Skin epidermis (tissue), 12 donors: ENCODE data around the gene POLE4.

Experiments used
- H3K27ac ChIP-seq, 21 experiments: fragments of 200-600 bp; sonication (generic) in 11 of 21; one replicate each; pipeline ENCODE4 v1.5.0; 2020; ENCODE audit warnings: mild to moderate bottlenecking in 3 of 21, inconsistent platforms in 2 of 21, moderate library complexity in 2 of 21
- H3K4me3 ChIP-seq, 7 experiments: fragments of 200-600 bp; sonication (generic) in 2 of 7; one replicate each; pipeline ENCODE4 v1.5.0; 2020; ENCODE audit warnings: inconsistent platforms in 2 of 7, mild to moderate bottlenecking in 2 of 7, moderate library complexity in 1 of 7

Gene POLE4

DNA sequence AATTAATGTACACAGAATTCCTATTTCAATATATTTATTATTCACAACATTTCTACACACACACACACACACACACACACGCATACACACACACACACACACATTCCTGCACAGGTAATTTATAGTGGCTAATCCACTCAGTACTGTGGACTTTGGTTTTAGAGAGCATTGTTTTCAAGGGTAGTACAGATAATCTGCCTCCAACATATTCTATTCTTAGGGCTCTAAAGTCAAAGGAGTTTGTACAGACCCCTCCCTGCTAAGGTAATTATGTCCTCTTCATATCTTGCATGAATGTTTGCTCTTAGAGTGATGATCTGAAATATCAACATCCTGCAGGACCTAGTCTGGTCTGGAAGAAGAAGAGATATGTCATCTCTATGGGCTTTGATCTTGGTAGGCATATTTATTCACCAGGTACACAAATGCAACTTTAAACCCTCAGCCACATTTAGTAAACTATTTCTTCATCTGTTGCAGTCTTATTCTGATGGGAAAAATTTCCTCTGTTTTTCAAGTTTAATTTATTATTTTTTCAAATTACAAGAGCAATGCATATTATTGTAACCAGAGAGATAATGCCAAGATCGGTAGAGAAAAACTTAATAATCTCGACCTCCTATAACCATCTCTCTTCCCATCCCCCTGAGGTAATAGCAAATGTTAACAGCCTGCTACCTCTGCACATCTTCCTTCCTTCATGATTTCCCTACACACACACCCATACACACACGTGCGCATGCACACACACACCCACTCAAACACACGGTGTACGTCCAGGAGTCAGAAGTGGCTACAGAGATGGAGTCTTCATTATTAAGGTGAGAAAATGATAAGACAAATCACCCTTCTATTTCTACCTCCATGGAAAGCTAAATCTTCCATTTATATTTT, 18.3 kb upstream of the POLE4 start:
- H3K27ac ChIP-seq = no peak overlapping the region
- no peak overlapping the region for H3K4me3 ChIP-seq

DNA sequence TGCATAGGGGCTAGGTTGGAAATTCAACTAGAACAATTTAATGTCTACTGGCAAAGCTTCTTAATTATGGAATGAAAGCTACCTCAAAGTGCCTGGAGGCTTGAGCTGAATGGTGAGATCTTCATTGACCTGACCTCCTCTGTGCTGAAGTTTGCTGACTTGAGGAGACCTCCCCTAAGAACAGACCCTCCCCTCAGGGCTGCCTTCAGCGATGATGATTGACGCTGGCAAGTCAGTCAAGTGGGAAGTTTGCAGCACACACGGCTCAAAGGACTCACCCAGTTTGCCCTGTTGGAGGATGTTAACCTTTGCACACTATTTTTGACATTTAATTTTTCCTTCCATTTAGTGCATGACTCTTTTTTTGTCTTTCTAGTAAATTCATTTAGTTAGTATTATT, 17.2 kb upstream of the POLE4 start:
- H3K4me3 ChIP-seq = no peak overlapping the region
- H3K27ac ChIP-seq = no peak overlapping the region

DNA sequence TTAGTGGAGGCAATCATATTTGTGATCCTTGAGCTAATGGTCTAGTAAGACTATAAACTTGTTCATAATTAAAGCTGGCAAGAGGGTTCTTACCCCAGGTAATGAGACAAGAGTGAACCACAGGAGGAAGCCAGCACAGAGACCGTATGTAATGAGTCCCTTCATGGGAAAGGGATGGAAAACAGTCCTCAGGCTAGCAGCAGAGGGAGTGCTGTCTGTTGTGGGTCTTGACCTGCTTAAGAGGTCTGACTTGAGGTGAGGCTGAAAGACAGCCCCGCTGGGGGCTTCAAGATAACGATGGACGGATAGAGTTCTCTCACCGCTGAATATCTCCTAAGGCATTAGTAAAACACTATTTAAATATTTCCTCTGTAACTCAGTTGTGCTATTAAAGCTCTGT, 16.2 kb upstream of the POLE4 start:
- H3K4me3 ChIP-seq = no peak overlapping the region

DNA sequence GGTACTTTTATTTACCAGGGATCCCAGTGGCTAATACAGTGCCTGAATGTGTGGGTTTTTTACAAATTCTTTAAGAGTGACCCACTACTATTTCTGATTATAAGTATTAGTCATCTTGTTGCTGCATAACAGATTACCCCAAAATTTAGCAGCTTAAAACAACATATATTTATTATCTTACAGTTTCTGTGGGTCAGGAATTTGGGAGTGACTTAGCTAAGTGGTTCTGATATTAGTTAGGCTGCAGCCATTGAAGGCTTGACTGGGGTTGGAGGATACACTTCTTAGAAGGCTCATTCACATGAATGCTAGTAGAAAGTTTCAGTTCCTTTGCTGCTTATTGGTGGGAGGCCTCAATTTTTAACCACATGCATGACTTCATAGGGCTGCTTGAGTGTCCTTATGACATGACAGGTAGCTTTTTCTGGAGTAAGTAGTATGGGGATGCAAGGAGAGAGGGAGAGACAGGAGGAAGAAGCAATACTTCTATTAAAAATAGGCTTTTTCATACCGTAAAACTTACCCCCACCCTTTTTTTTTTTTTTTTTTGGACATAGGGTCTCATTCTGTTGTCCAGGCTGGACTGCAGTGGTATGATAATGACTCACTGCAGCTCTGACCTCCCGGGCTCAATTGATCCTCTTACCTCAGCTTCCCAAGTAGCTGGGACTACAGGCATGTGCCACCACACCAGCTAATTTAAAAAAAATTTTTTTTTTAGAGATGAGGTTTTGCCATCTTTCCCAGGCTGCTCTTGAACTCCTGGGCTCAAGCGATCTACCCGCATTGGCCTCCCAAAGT, 13.3 kb upstream of the POLE4 start:
- H3K4me3 ChIP-seq = no peak overlapping the region
- H3K27ac ChIP-seq = no peak overlapping the region

More for the DNA sequence above, 16.2 kb upstream of the POLE4 start:
- H3K27ac ChIP-seq = no peak overlapping the region

DNA sequence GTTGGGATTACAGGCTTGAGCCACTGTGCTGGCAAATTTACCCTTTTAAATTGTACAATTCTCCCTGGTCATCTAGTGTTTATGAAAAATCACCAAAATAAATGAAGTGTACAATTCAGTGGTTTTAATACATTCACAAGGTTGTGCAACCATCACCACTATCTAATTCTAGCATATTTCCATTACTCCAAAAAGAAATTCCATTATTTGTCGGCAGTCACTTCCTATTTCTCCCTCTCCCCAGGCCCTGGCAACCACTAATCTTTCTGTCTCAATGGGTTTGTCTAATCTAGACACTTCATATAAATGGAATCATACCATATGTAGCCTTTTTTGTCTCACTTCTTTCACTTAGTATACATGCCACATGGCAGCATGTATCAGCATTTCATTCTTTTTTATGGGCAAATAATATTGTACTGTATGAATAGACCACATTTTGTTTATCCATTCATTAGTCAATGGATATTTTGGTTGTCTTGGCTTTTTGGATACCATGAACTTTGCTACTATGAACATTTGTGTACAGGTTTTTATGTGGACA, 12.6 kb upstream of the POLE4 start:
- no peak overlapping the region for H3K4me3 ChIP-seq
- H3K27ac ChIP-seq = no peak overlapping the region

DNA sequence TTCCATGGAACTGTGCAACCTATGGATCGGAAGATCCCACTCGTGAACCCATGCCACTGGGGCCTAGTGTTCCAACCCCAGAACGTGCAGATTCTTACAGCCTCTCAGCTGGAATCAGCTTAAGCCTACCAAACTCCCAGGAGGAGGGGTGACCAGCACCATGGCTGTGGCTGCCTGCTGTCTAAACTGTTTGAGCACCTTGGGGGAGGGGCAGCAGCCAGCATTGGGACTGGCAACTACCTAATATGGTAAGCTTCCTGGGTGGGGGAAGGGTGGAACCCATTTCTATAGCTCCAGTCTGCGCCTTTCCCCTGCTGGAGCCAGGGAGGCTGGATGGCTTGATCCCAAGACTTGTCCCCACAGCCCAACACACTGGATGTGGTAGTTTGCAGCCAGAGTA, 10.7 kb upstream of the POLE4 start:
- H3K4me3 ChIP-seq = no peak overlapping the region
- H3K27ac ChIP-seq = no peak overlapping the region

DNA sequence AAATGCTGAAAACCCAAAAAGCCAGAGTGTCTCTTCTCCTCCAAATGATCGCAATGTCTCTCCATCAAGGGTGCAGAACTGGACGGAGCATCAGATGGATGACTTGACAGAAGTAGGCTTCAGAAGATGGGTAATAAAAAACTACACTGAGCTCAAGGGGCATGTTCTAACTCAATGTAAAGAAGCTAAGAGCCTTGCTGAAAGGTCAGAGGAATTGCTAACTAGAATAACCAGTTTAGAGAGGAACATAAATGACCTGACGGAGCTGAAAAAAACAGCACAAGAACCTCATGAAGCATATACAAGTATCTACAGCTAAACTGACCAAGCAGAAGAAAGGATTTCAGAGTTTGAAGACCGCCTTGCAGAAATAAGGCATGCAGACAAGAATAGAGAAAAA, 9.7 kb upstream of the POLE4 start:
- Histone ChIP-seq H3K4me3 (no peak overlapping the region), H3K27ac (no peak overlapping the region)

DNA sequence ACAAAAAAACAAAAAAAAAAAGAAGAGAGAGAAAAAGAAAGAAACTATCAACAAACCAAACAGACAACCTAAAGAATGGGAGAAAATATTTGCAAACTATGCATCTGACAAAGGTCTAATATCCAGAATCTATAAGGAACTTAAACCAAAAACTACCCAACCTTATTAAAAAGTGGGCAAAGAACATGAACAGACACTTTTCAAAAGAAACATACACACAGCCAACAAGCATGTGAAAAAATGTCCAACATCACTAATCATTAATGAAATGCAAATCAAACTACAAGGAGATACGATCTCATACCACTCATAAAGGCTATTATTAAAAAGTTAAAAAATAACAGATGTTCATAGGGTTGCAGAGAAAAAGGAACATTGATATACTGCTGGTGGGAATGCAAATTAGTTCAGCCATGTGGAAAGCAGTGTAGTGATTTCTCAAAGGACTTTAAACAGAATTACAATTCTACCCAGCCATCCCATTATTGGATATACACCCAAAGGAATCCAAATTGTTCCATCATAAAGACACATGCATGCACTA, 7.2 kb upstream of the POLE4 start:
- no peak overlapping the region for H3K4me3 ChIP-seq
- no peak overlapping the region for H3K27ac ChIP-seq

DNA sequence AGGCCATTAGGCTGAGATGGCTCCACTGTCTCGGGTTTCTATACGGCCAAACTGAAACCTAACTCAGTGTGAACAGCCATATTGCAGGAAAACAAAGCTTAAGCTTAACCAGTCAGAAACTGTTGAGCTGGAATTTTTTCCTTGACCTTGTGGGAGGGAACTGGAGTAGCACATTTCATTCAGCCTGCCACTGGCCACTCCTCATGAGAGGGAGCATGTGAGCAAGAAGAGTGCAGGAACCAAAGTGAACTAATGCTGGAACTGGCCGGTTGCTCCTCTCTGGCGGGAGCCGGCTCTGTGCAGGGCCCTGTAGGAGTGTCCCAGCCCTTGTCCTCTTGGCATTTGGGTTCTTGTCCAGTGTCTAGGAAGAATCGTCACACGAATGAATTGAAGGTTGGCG, 5.9 kb upstream of the POLE4 start:
- no peak overlapping the region for H3K27ac ChIP-seq
- no peak overlapping the region for H3K4me3 ChIP-seq

DNA sequence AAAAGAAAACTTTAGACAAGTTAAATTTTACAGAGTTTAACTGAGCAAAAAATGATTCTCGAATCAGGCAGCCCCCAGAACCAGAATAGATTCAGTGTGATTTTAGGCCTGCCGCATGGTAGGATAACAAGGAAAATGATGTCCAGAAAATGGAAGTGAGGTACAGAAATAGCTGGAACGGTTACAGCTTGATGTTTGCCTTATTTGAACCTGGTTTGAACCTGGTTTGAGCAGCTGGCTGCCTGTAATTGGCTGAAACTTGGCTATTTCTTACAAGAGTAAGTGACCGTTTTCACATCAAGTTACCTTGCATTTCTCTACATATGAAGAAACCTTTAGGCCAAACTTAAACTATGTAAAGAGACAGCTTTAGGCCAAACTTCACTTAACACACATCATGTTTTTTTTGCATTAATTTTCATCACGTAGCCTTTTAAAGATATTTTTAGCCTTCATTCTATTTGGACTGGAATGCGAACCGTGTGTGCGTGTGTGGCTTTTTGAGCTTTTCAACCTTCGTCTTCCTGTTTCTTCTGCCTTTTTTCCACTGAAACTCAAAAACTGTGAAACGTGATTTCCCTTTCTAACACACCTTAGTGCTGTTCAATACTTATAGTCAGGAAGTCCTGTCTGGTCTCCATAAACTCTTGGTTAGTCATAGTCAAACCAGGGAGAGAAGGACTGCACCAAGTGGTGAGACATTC, 4.5 kb upstream of the POLE4 start:
- Histone ChIP-seq H3K27ac (no peak overlapping the region), H3K4me3 (no peak overlapping the region)

DNA sequence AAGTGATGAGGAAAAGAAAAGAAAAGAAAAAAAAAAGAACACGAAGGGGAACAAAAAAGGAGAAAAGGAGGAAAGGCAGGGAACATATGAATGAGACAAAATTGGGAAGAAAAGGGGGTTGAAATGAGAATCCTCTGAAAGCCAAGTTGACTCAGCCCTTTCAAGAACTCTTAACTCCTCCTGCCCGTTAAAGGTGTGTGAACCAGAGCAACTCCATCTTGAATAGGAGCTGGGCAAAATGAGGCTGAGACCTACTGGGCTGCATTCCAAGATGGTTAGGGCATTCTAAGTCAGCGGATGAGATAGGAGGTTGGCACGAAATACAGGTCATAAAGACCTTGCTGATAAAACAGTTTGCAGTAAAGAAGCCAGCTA, 4.0 kb upstream of the POLE4 start:
- H3K27ac ChIP-seq = no peak overlapping the region

DNA sequence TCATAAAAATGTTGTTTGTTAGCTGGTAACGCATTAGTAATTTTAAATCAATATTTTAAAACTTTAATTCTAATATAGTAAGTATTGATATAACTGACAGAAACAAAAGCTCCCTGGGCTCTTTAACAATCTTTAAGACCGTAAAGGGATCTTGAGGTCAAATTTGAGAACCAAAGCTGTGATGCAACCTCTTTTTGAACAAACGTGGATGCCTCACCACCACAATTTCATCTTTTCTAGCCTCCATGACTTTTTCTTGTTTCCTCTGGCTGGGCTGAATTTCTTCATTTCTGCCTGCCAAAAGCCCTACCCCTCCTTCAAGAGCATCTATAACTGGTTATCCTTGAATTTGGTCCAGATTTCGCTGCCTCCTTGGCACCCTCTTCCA, 563 bp upstream of the POLE4 start:
- H3K27ac ChIP-seq = peak overlapping the region; percentile 50 to 95 (median 90)
- peak overlapping the region; percentile 39 to 66 (median 49) for H3K4me3 ChIP-seq

More for the DNA sequence above, 4.0 kb upstream of the POLE4 start:
- H3K4me3 ChIP-seq = no peak overlapping the region

DNA sequence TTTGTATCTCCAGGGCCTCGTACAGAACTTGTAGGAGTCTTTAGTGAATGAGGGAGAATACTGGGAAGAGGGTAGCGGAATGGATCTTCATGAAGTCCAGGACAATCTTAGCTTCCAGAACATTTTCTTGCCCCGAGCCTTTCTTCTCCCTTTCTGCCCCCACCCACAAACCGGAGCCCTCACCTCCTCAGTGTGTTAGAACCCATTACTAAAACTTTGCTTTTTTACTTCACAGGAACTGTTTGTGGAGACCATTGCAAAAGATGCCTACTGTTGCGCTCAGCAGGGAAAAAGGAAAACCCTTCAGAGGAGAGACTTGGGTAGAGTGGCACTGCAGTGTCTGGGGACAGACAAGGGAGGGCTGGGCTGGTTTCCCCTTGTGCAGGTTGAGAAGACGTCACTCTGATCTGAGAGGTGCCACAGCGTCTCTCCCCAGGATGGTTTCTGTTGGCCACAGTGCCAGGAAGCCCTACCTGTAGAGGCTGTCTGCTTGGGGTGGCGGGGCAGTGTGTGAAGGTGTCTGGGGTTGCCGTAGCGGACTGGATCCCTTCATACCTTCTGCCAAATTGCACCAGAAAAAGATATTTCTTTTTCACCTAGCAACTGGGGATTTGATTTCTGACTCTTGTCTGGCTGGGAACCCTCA, 786 bp downstream of the POLE4 start:
- peak overlapping the region in 17 of 21 experiments; percentile 79 to 95 (median 90) for H3K27ac ChIP-seq
- peak overlapping the region; percentile 39 to 66 (median 49) for H3K4me3 ChIP-seq

DNA sequence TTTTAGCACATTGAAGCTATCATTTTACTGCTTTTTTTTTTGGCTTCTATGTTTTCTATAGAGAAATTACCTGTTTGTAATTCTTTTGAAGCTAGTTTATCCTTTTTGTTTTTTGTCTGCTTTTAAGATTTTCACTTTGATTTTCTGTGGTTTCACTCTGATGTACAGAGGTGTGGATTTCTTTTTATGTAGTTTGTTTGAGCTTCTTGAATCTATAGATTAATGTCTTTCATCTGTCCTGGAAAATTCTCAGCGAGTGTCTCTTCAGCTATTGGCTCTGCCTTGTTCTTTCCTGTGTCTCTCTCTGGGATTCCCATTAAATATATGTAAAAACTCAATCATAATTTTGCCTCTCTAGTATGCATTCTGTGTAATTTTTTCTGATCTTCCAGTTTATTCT, 8.4 kb downstream of the POLE4 start:
- no peak overlapping the region for H3K4me3 ChIP-seq
- no peak overlapping the region for H3K27ac ChIP-seq

DNA sequence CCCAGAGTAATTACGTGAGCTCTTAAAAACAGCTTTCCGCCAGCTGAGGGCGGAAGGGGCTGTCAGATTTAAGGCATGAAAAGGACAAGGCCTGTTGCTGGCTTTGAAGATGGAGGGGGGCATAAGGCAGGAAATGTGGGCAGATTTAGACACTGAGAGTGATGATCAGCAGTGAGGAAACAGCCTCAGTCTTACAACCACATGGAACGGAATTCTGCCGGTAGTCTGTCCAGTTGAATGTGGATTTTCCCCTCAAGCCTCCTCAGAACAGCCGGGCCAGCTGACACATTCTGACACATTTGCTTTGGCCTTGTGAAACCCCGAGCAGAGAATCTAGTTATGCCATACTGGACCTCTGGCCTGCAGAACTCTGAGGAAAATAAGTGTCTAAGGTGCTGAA, 16.6 kb downstream of the POLE4 start:
- H3K27ac ChIP-seq = no peak overlapping the region
- no peak overlapping the region for H3K4me3 ChIP-seq

DNA sequence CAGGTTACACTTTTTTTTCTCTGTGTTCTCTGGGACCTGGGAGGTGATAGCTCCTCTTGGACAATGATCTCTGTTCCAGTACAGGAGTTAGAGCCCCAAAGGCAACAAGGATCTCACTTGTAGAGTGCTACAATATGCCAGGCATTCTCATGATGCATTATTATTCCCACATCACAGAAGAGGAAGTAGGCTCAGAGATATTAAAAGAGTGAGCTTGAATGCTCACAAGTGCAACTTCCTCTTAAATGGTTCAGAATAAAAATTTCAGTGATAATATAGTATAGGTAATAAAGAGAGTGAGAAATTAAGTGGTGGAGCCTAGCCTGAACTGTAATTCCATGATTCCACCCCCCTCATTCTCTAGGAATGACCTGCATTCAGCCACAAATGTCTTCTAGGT, 21.4 kb downstream of the POLE4 start:
- no peak overlapping the region for H3K27ac ChIP-seq
- no peak overlapping the region for H3K4me3 ChIP-seq

DNA sequence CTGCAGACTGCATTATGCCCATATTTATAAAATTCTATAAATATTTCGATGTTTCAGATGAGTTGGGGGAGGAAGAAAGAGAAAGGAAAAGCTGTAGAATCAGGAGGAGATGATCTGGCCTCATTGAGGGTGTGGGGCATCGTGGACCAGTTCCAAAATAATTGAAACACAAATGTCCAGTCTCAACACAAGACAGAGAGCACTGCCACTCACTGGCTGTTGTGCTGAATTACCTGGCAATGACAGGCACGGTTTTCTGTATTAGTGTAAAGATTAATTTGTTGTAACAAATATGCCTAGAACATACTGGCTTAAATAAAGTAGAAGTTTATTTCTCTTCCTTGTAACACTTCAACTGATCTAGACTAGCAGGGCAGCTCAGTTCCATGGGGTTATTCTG, 24.1 kb downstream of the POLE4 start:
- Histone ChIP-seq H3K4me3 (no peak overlapping the region), H3K27ac (no peak overlapping the region)

DNA sequence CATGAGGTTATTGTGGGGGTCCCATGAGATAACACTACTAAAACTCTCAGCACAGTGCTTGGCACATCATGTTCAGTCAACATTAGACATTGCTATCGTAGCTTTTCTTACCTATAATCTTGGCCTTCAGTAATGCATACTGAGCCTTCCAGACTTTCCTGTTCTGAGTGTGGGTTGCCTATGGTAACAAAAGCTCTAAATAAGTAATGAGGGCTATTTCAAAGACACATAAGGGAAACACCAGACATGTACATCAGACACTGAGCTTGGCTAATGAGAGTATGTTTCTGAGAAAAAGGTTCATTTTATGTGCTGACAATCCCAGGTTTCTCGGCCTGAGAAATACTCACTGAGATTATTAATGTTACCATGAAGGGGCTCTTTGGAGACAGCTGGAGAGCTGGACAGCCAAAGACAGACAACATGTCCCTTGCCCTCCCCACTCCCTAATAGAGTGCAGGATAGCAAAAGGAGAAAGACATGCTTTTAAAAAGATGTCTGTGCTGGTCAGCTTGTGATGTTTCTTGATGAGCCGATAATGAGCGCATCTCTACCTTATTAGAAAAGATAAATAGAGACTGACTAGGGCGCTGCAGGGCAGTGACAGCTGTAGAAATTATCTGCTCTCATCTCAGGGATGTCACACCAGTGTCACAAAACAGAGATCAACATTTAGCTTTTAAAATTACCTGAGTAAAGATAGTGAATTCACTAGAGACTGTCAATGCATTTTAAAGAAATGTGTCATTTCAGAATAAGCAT, 25.4 kb downstream of the POLE4 start:
- Histone ChIP-seq H3K4me3 (no peak overlapping the region), H3K27ac (no peak overlapping the region)
